GM23338 (cell line): ENCODE results near the gene CDYL2.

Source experiments
- EZH2 ChIP-seq: fragments of 200-600 bp; sonication (generic); IDR thresholded peaks from one replicate; pipeline ENCODE4 v1.8.0; 2017; ENCODE audit warnings: antibody characterized with exemption, mild to moderate bottlenecking, low read depth; ENCODE audit not compliant: unreplicated experiment
- EZH2phosphoT487 ChIP-seq: fragments of 200-600 bp; sonication (generic); IDR thresholded peaks from one replicate; pipeline ENCODE4 v1.8.1; 2018; ENCODE audit warnings: antibody characterized with exemption; ENCODE audit not compliant: unreplicated experiment
- POLR2AphosphoS5 ChIP-seq: IDR thresholded peaks from 2 replicates; pipeline ENCODE4 v1.6.1; 2016; ENCODE audit warnings: antibody characterized with exemption, low read depth
- ZNF331 ChIP-seq: fragments of 250-450 bp; sonication (Bioruptor Pico); IDR thresholded peaks from 2 replicates; pipeline ENCODE4 v1.5.0; 2020; ENCODE audit warnings: low read depth, mild to moderate bottlenecking, moderate library complexity
- TF ChIP-seq, protein P1 (sequence below), 2 experiments: fragments of 200-600 bp in 1 of 2; sonication (generic) in 1 of 2; conservative IDR thresholded peaks; 2 replicates each; pipeline versions ENCODE4 v1.5.1 to v1.6.1; 2016 to 2017; ENCODE audit warnings: antibody characterized with exemption in 2 of 2, low read depth in 2 of 2, mild to moderate bottlenecking in 2 of 2, moderate library complexity in 1 of 2
- TF ChIP-seq, protein P2 (sequence below): IDR thresholded peaks from one replicate; pipeline ENCODE4 v1.6.1; 2018; ENCODE audit warnings: antibody characterized with exemption; ENCODE audit not compliant: unreplicated experiment
- TF ChIP-seq, protein P3 (sequence below): fragments of 250-450 bp; sonication (Bioruptor Pico); IDR thresholded peaks from 2 replicates; pipeline ENCODE4 v1.5.0; 2020; ENCODE audit warnings: mild to moderate bottlenecking, moderate library complexity

DNA sequence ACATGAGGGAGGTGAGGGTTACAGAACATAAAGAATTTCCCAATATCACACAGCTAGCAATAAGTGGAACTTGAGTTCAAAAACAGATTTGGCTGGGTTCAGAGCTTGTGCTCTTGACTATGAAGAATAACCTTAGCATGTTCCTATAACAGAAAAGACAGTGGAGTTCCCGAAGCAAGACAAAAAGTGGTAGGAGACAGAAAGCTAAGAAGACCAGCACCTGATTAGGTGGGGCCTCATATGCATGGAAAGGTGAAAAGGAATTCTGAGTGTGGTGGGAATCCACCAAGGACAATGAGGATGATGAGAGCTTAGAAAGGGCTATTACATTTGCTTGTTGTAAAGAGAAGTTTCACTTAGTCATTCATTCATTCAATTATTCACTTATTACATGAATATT, 26.6 kb upstream of the CDYL2 start:
- TF ChIP-seq EZH2phosphoT487 (no peak), POLR2AphosphoS5 (no peak), EZH2 (no peak), ZNF331 (CRISPR knock-in tag) (no peak)
- TF ChIP-seq, protein P1, sequence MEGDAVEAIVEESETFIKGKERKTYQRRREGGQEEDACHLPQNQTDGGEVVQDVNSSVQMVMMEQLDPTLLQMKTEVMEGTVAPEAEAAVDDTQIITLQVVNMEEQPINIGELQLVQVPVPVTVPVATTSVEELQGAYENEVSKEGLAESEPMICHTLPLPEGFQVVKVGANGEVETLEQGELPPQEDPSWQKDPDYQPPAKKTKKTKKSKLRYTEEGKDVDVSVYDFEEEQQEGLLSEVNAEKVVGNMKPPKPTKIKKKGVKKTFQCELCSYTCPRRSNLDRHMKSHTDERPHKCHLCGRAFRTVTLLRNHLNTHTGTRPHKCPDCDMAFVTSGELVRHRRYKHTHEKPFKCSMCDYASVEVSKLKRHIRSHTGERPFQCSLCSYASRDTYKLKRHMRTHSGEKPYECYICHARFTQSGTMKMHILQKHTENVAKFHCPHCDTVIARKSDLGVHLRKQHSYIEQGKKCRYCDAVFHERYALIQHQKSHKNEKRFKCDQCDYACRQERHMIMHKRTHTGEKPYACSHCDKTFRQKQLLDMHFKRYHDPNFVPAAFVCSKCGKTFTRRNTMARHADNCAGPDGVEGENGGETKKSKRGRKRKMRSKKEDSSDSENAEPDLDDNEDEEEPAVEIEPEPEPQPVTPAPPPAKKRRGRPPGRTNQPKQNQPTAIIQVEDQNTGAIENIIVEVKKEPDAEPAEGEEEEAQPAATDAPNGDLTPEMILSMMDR (conservative IDR thresholded peaks at IDR 0.05; ENCODE audit: low read depth in 2 of 2) = no peak
- TF ChIP-seq, protein P2, sequence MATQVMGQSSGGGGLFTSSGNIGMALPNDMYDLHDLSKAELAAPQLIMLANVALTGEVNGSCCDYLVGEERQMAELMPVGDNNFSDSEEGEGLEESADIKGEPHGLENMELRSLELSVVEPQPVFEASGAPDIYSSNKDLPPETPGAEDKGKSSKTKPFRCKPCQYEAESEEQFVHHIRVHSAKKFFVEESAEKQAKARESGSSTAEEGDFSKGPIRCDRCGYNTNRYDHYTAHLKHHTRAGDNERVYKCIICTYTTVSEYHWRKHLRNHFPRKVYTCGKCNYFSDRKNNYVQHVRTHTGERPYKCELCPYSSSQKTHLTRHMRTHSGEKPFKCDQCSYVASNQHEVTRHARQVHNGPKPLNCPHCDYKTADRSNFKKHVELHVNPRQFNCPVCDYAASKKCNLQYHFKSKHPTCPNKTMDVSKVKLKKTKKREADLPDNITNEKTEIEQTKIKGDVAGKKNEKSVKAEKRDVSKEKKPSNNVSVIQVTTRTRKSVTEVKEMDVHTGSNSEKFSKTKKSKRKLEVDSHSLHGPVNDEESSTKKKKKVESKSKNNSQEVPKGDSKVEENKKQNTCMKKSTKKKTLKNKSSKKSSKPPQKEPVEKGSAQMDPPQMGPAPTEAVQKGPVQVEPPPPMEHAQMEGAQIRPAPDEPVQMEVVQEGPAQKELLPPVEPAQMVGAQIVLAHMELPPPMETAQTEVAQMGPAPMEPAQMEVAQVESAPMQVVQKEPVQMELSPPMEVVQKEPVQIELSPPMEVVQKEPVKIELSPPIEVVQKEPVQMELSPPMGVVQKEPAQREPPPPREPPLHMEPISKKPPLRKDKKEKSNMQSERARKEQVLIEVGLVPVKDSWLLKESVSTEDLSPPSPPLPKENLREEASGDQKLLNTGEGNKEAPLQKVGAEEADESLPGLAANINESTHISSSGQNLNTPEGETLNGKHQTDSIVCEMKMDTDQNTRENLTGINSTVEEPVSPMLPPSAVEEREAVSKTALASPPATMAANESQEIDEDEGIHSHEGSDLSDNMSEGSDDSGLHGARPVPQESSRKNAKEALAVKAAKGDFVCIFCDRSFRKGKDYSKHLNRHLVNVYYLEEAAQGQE = no peak
- TF ChIP-seq, protein P3, sequence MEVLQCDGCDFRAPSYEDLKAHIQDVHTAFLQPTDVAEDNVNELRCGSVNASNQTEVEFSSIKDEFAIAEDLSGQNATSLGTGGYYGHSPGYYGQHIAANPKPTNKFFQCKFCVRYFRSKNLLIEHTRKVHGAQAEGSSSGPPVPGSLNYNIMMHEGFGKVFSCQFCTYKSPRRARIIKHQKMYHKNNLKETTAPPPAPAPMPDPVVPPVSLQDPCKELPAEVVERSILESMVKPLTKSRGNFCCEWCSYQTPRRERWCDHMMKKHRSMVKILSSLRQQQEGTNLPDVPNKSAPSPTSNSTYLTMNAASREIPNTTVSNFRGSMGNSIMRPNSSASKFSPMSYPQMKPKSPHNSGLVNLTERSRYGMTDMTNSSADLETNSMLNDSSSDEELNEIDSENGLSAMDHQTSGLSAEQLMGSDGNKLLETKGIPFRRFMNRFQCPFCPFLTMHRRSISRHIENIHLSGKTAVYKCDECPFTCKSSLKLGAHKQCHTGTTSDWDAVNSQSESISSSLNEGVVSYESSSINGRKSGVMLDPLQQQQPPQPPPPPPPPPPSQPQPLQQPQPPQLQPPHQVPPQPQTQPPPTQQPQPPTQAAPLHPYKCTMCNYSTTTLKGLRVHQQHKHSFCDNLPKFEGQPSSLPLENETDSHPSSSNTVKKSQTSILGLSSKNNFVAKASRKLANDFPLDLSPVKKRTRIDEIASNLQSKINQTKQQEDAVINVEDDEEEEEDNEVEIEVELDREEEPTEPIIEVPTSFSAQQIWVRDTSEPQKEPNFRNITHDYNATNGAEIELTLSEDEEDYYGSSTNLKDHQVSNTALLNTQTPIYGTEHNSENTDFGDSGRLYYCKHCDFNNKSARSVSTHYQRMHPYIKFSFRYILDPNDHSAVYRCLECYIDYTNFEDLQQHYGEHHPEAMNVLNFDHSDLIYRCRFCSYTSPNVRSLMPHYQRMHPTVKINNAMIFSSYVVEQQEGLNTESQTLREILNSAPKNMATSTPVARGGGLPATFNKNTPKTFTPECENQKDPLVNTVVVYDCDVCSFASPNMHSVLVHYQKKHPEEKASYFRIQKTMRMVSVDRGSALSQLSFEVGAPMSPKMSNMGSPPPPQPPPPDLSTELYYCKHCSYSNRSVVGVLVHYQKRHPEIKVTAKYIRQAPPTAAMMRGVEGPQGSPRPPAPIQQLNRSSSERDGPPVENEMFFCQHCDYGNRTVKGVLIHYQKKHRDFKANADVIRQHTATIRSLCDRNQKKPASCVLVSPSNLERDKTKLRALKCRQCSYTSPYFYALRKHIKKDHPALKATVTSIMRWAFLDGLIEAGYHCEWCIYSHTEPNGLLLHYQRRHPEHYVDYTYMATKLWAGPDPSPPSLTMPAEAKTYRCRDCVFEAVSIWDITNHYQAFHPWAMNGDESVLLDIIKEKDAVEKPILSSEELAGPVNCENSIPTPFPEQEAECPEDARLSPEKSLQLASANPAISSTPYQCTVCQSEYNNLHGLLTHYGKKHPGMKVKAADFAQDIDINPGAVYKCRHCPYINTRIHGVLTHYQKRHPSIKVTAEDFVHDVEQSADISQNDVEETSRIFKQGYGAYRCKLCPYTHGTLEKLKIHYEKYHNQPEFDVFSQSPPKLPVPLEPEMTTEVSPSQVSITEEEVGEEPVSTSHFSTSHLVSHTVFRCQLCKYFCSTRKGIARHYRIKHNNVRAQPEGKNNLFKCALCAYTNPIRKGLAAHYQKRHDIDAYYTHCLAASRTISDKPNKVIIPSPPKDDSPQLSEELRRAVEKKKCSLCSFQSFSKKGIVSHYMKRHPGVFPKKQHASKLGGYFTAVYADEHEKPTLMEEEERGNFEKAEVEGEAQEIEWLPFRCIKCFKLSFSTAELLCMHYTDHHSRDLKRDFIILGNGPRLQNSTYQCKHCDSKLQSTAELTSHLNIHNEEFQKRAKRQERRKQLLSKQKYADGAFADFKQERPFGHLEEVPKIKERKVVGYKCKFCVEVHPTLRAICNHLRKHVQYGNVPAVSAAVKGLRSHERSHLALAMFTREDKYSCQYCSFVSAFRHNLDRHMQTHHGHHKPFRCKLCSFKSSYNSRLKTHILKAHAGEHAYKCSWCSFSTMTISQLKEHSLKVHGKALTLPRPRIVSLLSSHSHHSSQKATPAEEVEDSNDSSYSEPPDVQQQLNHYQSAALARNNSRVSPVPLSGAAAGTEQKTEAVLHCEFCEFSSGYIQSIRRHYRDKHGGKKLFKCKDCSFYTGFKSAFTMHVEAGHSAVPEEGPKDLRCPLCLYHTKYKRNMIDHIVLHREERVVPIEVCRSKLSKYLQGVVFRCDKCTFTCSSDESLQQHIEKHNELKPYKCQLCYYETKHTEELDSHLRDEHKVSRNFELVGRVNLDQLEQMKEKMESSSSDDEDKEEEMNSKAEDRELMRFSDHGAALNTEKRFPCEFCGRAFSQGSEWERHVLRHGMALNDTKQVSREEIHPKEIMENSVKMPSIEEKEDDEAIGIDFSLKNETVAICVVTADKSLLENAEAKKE = no peak
